Subcutaneous adipose tissue (tissue), 4 donors: ENCODE measurements around the gene PRAC2. TPM values are rescaled to one million over a fixed set of nuclear protein-coding genes. Genes with fewer than 3 reads are reported as not detected.

Source experiments
- total RNA-seq, 4 donors: library from RNA; depleted of rRNA; stranded (reverse); fragments of >200 nt; gene quantifications; one replicate each; pipeline ENCODE4 v1.1.0, GENCODE V29; 2016
- TF ChIP-seq, protein P1 (sequence below): fragments of 450-650 bp; IDR thresholded peaks from one replicate; pipeline ENCODE4 v1.5.1; 2016; ENCODE audit warnings: low read depth, mild to moderate bottlenecking, control low read depth, antibody characterized with exemption, moderate library complexity

The PRAC2 gene
- total RNA-seq, 4 donors from 2014 or later, result 2.9 to 7.9 TPM; not detected in 2

DNA sequence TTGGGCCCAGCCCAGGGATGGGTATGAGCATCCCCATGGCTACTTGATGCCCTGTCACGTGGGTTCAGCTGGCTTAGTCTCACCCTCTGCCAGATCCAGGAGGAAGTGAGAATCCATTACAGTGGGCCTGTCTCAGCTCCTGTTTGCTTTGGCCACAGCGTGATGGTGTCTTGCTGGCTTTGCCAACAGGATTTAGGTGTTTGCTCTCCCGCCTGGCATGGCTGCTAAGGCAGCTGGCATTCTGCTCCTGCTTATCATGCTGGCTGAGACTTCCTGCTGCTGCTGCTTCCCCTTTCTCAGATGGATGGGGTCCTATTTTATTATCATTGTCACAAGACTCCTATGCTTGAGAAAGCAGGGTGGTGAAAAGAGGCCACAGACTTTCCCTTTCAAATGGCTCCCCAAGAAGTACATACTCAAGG lies 33.9 kb downstream of the PRAC2 start:
- TF ChIP-seq, protein P1, sequence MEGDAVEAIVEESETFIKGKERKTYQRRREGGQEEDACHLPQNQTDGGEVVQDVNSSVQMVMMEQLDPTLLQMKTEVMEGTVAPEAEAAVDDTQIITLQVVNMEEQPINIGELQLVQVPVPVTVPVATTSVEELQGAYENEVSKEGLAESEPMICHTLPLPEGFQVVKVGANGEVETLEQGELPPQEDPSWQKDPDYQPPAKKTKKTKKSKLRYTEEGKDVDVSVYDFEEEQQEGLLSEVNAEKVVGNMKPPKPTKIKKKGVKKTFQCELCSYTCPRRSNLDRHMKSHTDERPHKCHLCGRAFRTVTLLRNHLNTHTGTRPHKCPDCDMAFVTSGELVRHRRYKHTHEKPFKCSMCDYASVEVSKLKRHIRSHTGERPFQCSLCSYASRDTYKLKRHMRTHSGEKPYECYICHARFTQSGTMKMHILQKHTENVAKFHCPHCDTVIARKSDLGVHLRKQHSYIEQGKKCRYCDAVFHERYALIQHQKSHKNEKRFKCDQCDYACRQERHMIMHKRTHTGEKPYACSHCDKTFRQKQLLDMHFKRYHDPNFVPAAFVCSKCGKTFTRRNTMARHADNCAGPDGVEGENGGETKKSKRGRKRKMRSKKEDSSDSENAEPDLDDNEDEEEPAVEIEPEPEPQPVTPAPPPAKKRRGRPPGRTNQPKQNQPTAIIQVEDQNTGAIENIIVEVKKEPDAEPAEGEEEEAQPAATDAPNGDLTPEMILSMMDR, result no peak

DNA sequence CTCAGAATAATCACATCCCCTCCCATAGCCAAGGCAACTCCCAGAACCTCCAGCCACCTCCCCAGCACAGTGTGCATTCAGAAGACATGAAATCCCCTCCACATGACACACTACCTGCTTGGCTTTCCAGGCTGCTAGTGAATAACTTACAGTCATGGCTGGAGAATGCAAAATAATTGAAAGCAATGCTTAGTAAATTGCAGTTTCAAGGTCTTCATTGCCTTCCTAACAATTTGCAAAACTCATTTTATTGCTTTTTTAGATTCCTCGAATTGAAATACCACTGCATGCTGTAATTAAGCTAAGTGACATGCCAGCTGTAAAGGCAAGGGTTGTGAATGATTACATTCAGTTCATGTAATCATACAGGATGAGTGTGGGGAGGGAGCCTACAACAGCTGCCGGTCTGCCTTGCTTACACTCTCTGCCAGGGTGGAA lies 34.6 kb downstream of the PRAC2 start:
- TF ChIP-seq, protein P1, result no peak

DNA sequence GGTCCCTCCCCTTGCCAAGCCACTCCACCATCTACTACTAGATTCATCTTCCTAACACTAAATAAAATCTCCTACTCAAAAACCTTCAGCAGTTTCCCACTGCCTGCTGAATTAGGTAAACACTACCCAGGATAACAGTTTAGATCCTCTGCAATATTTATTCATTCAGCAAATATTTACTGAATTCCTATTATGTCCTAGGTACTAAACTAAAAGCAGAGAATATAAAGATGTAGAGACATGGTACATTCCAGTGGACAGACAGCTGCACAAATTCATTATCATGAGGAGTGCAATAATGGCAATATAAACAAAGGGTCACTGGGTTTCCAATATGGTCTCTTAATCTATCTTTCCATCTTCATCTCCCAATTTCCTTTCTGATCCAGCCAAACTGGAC lies 36.3 kb downstream of the PRAC2 start:
- TF ChIP-seq, protein P1, result no peak

DNA sequence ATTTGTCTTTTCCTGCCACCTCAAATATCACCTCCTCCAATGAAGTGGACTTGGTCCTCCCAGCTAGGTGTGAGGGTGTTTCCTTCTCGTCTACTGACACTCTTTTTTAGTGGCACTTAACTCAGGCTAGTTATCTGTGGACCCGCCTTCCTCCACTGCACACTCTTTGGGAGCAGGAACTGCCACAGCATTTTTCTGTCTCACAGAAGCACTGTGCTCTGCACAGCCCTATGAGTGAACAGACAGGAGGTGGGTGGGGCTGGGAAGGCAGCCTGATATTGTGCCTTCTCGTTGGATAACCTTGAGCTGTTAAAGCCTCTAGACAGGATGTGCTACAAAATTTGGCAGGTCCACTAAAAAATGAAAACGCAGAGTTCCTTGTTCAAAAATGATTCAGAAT lies 37.4 kb downstream of the PRAC2 start:
- TF ChIP-seq, protein P1, result no peak

DNA sequence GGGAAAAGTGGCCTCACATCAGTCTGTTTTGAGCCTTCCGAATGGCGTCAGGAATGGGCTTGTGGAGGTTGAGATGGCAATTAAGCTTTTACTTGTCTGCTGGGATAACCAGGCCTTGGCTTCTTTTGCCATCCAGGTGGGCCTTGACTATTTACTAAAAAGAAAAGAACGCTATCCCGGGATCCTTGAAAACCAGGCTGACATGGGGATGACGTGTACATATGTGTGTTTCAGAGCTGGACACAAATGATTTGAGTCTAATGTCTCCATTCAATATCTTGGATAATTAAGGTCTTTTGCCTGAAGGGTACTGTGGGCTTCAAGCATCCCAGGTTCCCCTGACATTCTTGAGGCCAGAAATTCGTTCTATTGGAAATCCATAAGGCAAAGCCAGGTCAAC lies 38.1 kb downstream of the PRAC2 start:
- TF ChIP-seq, protein P1, result no peak

DNA sequence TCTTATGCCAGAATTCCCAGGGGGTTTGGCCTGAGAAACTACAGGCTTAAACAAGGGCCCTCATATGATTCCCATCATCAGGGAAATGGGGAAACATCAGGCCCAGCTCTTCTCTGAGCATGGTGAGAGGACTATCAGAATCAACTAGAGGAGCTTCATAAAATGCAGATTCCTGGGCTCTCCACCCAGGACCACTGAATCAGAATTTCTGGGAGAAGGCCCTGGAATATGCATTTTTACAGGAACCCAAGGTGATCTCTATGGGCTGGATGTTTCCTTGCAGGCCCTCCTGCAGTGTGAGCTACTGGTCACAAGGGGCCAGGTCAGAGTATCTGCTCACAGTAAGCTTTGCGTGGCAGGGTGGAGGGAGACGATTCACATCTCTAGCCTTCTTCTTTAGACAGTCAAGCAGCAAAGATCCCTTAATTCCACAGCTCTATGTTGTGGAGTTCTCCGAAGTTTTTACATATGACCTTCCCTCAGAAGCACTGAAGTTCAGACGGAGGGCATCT lies 44.3 kb downstream of the PRAC2 start:
- TF ChIP-seq, protein P1, result no peak

DNA sequence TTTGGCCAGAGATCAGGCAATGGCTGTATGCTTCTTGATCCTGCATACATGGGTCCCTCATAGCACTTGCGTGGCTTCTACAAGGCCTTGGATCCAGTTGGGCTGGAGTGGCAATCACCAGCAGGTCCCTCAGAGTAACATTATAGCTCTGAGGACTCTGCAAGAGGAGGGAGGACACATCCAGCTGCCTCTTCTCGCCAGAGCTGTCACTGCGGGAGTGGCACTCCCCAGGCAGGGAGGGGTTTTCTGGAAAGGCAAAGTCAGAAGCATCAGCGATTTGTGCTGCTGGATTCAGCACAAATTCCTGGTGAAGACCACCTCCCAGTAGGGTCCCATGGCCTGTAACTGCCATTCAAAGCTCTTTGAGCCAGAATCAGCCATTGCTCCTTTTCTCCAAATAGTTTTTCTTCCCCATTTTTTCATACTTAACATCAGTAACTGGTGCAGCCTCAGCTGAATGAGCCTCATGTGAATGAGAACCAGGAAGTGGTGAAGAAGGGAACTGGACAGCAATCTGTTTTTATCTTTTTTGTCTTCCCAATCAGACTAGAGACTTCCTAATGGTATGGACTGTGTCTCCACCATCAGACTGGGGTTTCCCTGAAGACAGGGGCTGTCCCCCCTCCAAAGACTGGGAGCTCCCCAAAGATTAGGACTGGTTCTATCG lies 46.2 kb downstream of the PRAC2 start:
- TF ChIP-seq, protein P1, result no peak
